Brain microvascular endothelial cell (primary cell): ENCODE measurements around the gene CHCHD1.
"Not testable (repeated sequence)": the region's sequence is repeated elsewhere in the genome, so short reads cannot be mapped to it uniquely, and the experiment has no call there.

Experiments
- DNase-seq: peaks from one replicate; pipeline ENCODE4 v3.0.0-alpha.2; 2020
- H3K27ac ChIP-seq: fragments of 250-450 bp; sonication (Bioruptor Pico); 2 replicates; pipeline ENCODE4 v1.5.1; 2020; ENCODE audit warnings: mild to moderate bottlenecking, moderate library complexity
- H3K27me3 ChIP-seq: fragments of 250-450 bp; sonication (Bioruptor Pico); replicated peaks from 2 replicates; pipeline ENCODE4 v1.5.1; 2020; ENCODE audit warnings: mild to moderate bottlenecking
- H3K36me3 ChIP-seq: fragments of 250-450 bp; sonication (Bioruptor Pico); replicated peaks from 2 replicates; pipeline ENCODE4 v1.5.1; 2020; ENCODE audit warnings: mild to moderate bottlenecking
- H3K4me3 ChIP-seq: 2 replicates; pipeline ENCODE4 v1.5.1; 2011; ENCODE audit warnings: low read depth, mild to moderate bottlenecking, control low read depth, low read length, moderate library complexity
- CTCF ChIP-seq: IDR thresholded peaks from 2 replicates; pipeline ENCODE4 v1.5.1; 2011; ENCODE audit warnings: low read depth, mild to moderate bottlenecking, moderate library complexity, low read length, control low read depth, inconsistent platforms; ENCODE audit errors: missing control alignments
- in situ Hi-C: cut with HindIII; loops from 2 replicates; pipeline ENCODE4 v1.10.0; 2017; ENCODE audit warnings: low sequenced_read_pairs, low pct_ligation_motif_present

CHCHD1 gene

GRCh38 chr10:73786512-73786885 is 4.7 kb downstream of the CHCHD1 start:
- Histone ChIP-seq H3K27ac (no peak overlapping the region), H3K36me3 (peaks cover 22% of the 10 kb centered on the region), H3K27me3 (no peaks in the 10 kb centered on the region), H3K4me3 (peak overlapping the region; percentile 93)
- TF ChIP-seq CTCF, result no peak
- DNase-seq, result no peak
- in situ Hi-C loops, result no loop called here

GRCh38 chr10:73787031-73787800 is 5.4 kb downstream of the CHCHD1 start:
- H3K4me3 ChIP-seq, in situ Hi-C loops, DNase-seq: not testable (repeated sequence)

GRCh38 chr10:73788864-73789658 is 7.2 kb downstream of the CHCHD1 start:
- TF ChIP-seq CTCF, result no peak
- H3K27ac ChIP-seq, result no peak overlapping the region

More at GRCh38 chr10:73787031-73787800, 5.4 kb downstream of the CHCHD1 start:
- not testable (repeated sequence) for H3K27ac ChIP-seq, H3K27me3 ChIP-seq
- peaks cover 29% of the 10 kb centered on the region for H3K36me3 ChIP-seq

GRCh38 chr10:73789659-73790055 is 7.8 kb downstream of the CHCHD1 start:
- in situ Hi-C loops, result no loop called here
- no peak for DNase-seq
- no peak for TF ChIP-seq CTCF
- Histone ChIP-seq H3K27ac (no peak overlapping the region), H3K4me3 (no peak overlapping the region), H3K27me3 (no peaks in the 10 kb centered on the region), H3K36me3 (peaks cover 54% of the 10 kb centered on the region)

More at GRCh38 chr10:73788864-73789658, 7.2 kb downstream of the CHCHD1 start:
- no peak for DNase-seq
- Histone ChIP-seq H3K4me3 (no peak overlapping the region), H3K27me3 (no peaks in the 10 kb centered on the region), H3K36me3 (peaks cover 48% of the 10 kb centered on the region)
- in situ Hi-C loops, result no loop called here

GRCh38 chr10:73790886-73791625 is 9.2 kb downstream of the CHCHD1 start:
- Histone ChIP-seq H3K4me3 (no peak overlapping the region), H3K27me3 (no peaks in the 10 kb centered on the region), H3K36me3 (peaks cover 64% of the 10 kb centered on the region), H3K27ac (no peak overlapping the region)
- in situ Hi-C loops, result no loop called here
- no peak for TF ChIP-seq CTCF
- no peak for DNase-seq
